Activated T-cell treated with anti-CD3 and anti-CD28 coated beads, Interleukin-2, amount 50 U/mL, for 24 hours (primary cell): Measurements from ENCODE around the gene TNP2.

Experiments
- DNase-seq: peaks from one replicate; pipeline ENCODE4 v3.0.0-alpha.2; 2020
- H3K27ac Mint-ChIP-seq: 2 replicates; pipeline ENCODE4 v1.8.0; 2020; ENCODE audit warnings: mild to moderate bottlenecking, mixed read lengths
- H3K27me3 Mint-ChIP-seq: 2 replicates; pipeline ENCODE4 v1.8.0; 2020; ENCODE audit warnings: mixed read lengths
- H3K36me3 Mint-ChIP-seq: 2 replicates; pipeline ENCODE4 v1.8.0; 2020; ENCODE audit warnings: low read depth, mixed read lengths
- H3K4me1 Mint-ChIP-seq: 2 replicates; pipeline ENCODE4 v1.8.0; 2020; ENCODE audit warnings: low read depth, mixed read lengths
- H3K4me3 Mint-ChIP-seq: 2 replicates; pipeline ENCODE4 v1.8.0; 2020; ENCODE audit warnings: mild to moderate bottlenecking, moderate library complexity, mixed read lengths
- H3K9me3 Mint-ChIP-seq: 2 replicates; pipeline ENCODE4 v1.8.0; 2020; ENCODE audit warnings: mixed read lengths

Gene TNP2

DNA sequence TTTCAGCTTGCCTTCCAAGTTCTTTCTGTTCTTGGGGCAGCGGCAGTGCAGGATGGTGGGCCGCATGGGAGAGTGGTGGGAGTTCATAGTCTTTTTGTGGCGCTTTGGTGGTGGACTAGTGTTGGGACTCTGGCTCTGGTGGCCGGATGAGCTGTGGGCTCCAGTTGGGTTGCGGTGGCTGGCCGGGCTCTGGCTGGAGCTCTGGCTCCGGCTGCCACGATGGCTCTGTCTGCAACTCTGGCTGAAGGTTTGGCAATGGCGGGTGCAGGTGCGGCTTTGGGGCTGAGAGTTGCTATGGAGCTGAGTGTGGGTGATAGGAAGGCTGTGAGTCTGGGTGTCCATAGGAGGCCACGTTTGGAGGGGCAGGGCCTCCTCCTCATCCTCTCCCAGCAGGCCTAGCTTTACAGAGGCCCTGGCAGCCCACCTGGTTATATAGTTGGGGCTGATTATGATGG is at the start of gene TNP2:
TSS of gene TNP2 (minus strand) at position 405 of the 455 bp plus-strand sequence. CDS start at position 342, 63 bp downstream.
- Mint-ChIP-seq H3K36me3 (no peaks in the 10 kb centered on the region), H3K9me3 (no peaks in the 10 kb centered on the region), H3K27ac (no peak within 1 kb of the TSS), H3K4me1 (peaks cover 15% of the 10 kb centered on the region), H3K27me3 (no peaks in the 10 kb centered on the region), H3K4me3 (no peak within 1 kb of the TSS)
- no peak for DNase-seq

DNA sequence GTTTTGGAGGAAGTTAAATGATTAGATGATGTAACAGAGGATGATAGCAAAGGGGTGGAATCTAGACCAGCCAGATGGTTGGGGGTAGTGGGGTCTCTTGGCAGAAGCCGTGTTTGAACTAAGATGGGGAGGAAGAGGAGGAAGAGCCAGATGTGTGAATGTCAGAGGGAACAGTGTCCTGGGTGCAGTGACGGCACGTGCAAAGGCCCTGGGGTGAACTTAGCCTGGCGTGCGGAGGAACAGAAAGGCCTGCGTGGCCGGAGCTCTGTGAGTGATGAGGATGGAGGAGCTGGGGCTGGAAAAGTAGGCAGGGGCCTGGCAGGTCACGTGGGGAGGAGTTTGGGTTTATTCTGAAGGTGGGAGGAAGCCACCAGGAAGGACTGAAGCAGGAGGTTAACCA is 49.7 kb upstream of the TNP2 start:
- Mint-ChIP-seq H3K27me3 (no peaks in the 10 kb centered on the region), H3K36me3 (no peaks in the 10 kb centered on the region), H3K4me1 (peaks cover 1% of the 10 kb centered on the region), H3K9me3 (no peaks in the 10 kb centered on the region), H3K27ac (no peak overlapping the region), H3K4me3 (no peak overlapping the region)
- DNase-seq: no peak

DNA sequence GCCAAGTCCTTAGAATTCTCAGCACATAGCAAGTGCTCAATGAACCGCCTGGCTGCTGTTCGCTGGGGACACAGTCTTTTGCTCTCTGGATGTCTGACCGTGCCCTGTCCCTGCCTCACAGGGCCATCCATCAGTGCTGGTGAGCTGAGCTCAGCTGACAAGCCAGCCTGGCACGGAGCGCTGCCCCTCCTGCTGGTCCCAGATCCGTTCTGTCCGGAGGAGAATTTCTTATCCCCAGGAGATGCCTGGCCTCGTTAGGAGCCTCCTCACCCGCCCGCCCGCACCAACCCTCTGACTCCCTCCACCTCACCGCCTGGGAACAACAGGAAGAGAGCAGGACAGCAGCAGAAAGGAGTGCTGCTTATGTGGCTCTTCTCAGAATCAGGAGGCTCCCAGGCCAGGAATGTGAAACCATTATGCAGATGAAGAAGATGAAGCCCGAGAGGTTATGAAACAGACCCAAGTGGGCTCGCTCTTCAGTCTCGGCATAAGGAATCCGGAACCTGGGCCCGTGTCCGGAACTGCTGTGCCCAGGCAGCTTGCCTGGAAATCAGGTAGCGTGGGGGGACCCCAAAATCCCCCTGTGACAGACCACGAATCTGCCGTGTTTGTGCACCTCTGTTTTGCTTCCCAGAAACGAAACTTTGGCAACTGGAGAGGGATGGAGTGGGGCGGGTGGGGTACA is 47.3 kb upstream of the TNP2 start:
- Mint-ChIP-seq H3K4me3 (no peak overlapping the region), H3K4me1 (peaks cover 24% of the 10 kb centered on the region), H3K27me3 (no peaks in the 10 kb centered on the region), H3K9me3 (no peaks in the 10 kb centered on the region), H3K27ac (no peak overlapping the region), H3K36me3 (no peaks in the 10 kb centered on the region)
- DNase-seq: no peak

DNA sequence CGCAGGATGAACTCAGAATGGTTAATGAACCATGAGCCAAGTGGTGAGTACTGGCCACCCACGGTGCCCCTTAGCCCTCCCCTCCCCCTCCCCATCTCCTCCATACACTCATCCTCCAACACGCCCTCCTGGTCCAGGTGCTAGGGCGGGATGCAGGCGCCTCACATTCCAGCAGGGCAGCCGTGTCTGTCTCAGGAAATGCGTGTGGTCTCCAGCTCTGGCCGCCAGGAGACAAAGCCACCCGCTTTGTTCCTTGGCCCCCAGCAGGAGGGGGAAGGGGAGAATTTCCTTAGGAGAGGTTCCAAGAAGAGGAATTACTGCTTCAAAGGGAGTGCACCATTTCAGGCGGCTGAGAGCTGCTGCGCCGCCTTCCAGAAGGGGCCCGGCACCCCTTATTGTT is 46.4 kb upstream of the TNP2 start:
- H3K9me3 Mint-ChIP-seq: no peaks in the 10 kb centered on the region
- DNase-seq: no peak
- H3K27ac Mint-ChIP-seq: no peak overlapping the region
- no peak overlapping the region for H3K4me3 Mint-ChIP-seq
- H3K27me3 Mint-ChIP-seq: no peaks in the 10 kb centered on the region
- no peaks in the 10 kb centered on the region for H3K36me3 Mint-ChIP-seq
- peaks cover 33% of the 10 kb centered on the region for H3K4me1 Mint-ChIP-seq

DNA sequence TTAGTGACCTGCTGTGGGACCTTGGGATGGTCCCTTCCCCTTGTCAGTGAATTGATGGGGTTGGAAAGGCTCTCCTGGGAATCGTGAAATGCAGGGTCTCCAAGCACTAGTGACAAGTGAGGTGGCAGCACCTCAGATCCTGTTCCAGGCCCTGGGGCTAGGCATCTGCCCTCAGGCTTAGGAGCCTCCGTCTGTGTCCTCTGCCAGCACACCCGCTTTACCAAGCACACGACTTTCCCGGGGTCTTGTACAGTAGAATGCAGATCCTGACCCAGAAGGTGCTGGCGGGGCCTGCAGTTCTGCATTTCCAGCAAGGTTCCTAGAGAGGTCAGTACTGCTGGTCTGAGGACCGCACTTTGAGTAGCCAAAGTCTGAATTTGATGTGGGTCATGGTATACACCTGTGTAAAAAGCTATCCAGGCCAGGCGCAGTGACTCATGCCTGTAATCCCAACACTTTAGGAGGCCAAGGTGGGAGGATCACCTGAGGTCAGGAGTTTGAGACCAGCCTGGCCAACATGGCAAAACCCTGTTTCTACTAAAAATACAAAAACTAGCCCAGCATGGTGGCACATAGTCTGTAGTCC is 45.3 kb upstream of the TNP2 start:
- peaks cover 41% of the 10 kb centered on the region for H3K4me1 Mint-ChIP-seq
- H3K36me3 Mint-ChIP-seq: no peaks in the 10 kb centered on the region
- H3K27me3 Mint-ChIP-seq: no peaks in the 10 kb centered on the region
- no peak for DNase-seq
- H3K9me3 Mint-ChIP-seq: no peaks in the 10 kb centered on the region
- no peak overlapping the region for H3K27ac Mint-ChIP-seq
- no peak overlapping the region for H3K4me3 Mint-ChIP-seq

DNA sequence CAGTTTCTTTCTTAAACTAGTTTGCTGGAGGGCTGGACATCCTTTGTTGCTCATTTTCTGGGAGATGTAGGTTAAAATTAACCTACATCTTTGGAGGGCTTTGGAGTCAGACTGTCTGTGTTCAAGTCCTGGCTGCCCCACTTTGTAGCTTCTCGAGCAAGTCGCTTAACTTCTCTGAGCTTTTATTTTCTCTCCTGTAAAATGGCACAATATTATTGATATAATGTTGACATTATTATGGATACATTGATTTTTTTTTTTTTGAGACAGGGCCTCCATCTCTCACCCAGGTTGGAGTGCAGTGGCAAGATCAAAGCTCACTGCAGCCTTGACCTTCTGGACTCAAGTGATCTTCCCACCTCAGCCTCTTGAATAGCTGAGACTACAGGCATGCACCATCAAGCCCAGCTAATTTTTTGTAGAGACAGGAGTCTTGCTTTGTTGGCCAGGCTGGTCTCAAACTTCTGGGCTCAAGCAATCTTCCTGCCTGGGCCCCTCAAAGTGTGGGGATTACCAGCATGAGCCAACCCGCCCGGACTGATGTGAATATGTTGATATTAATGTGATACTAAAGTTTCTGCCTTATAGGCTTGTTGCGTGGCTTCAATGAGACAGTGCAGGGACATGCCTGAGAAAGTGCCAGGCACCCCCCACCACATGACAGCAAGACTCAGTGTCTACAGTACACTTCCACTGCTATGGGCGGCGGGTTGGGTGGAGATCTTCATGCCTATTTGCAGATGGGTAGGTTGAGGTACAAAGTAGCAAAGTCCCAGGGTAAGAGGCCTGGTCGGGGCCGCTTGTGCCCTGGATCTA is 44.6 kb upstream of the TNP2 start:
- no peaks in the 10 kb centered on the region for H3K36me3 Mint-ChIP-seq
- H3K4me3 Mint-ChIP-seq: no peak overlapping the region
- no peak for DNase-seq
- H3K9me3 Mint-ChIP-seq: no peaks in the 10 kb centered on the region
- no peaks in the 10 kb centered on the region for H3K27me3 Mint-ChIP-seq
- peaks cover 46% of the 10 kb centered on the region for H3K4me1 Mint-ChIP-seq
- H3K27ac Mint-ChIP-seq: peak overlapping the region; percentile 23

DNA sequence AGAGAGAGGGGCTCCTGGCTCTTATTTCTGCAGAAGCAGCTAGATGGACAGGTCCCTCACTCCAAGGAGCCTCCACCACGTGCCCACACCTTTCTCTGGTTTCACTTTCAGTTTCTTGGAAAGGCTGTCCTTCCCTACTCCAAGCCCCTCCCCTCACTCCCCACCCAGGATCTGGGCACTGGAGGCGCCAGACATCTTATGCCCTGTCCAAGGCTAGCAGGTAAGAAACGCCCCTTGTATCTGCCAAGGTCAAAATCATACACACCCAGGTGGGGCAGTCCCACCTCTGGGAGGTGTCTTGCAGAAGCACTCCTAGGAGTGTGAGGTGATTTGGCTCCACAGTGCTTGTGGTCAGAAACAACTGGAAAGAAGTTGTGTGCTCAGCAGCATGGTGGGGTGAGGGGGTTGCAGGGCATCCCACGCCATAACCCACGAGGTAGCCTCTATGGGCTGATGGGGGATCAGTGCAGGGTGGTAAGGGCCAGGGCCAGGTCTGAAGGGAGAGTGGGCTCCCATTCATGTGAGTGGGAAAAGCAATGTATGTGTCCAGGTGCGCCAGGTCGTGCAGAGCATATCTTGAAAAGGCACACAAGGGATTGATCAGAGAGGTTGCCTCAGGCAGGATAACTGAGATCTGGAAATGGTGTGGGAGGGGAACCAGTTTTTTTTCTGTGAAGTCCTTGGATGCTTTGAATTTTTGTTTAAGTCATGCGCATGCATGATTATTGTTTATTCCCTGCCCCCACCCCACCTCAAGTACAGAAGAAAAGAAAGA is 43.8 kb upstream of the TNP2 start:
- H3K9me3 Mint-ChIP-seq: no peaks in the 10 kb centered on the region
- H3K4me3 Mint-ChIP-seq: no peak overlapping the region
- H3K27me3 Mint-ChIP-seq: no peaks in the 10 kb centered on the region
- H3K36me3 Mint-ChIP-seq: no peaks in the 10 kb centered on the region
- no peak for DNase-seq
- H3K27ac Mint-ChIP-seq: peak overlapping the region; percentile 50
- H3K4me1 Mint-ChIP-seq: peaks cover 50% of the 10 kb centered on the region

DNA sequence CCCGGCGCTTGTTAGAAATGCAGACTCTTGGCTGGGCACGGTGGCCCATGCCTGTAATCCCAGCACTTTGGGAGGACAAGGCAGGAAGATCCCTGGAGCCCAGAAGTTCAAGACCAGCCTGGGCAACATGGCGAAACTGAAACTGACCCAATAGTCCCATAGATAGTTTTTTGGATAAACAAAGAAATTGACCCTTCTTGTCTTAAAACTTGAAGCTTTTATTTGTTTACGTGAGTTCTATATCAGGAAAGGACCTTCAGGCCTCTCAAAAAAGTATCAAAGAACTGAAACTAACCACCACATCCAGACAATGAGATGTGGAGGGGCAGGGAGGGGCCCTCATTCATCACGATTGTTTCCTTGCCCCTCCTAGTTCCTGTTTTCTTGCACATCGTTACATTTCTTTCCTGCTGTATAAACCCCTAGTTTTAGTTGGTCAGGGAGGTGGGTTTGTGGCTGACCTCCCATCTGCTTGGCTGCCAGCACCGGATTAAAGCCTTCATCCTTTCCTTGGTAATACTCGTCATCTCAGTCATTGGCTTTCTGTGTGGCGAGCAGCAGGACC is 42.0 kb upstream of the TNP2 start:
- Mint-ChIP-seq H3K27me3 (no peaks in the 10 kb centered on the region), H3K27ac (peak overlapping the region; percentile 76), H3K4me1 (peaks cover 55% of the 10 kb centered on the region), H3K4me3 (peak overlapping the region; percentile 25), H3K9me3 (no peaks in the 10 kb centered on the region), H3K36me3 (no peaks in the 10 kb centered on the region)
- no peak for DNase-seq

DNA sequence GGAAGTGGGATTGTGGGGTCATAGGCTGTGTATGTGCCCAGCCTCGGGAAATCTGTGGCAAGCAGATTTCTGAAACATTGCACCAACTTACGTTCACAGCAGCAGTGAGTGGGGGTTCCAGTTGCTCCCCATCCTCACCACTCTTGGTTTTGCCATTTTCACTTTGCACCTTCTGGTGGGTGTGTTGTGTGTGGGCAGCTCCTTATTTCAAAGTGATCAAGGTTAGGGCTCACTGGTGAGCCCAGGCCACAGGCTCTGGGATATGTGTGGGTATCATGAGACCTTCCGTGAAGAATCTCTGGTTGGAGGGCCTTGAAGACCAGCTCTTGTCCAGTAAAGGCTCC is 41.5 kb upstream of the TNP2 start:
- no peaks in the 10 kb centered on the region for H3K27me3 Mint-ChIP-seq
- no peaks in the 10 kb centered on the region for H3K9me3 Mint-ChIP-seq
- H3K27ac Mint-ChIP-seq: peak overlapping the region; percentile 76
- H3K4me1 Mint-ChIP-seq: peaks cover 55% of the 10 kb centered on the region
- DNase-seq: no peak
- no peak overlapping the region for H3K4me3 Mint-ChIP-seq
- no peaks in the 10 kb centered on the region for H3K36me3 Mint-ChIP-seq

DNA sequence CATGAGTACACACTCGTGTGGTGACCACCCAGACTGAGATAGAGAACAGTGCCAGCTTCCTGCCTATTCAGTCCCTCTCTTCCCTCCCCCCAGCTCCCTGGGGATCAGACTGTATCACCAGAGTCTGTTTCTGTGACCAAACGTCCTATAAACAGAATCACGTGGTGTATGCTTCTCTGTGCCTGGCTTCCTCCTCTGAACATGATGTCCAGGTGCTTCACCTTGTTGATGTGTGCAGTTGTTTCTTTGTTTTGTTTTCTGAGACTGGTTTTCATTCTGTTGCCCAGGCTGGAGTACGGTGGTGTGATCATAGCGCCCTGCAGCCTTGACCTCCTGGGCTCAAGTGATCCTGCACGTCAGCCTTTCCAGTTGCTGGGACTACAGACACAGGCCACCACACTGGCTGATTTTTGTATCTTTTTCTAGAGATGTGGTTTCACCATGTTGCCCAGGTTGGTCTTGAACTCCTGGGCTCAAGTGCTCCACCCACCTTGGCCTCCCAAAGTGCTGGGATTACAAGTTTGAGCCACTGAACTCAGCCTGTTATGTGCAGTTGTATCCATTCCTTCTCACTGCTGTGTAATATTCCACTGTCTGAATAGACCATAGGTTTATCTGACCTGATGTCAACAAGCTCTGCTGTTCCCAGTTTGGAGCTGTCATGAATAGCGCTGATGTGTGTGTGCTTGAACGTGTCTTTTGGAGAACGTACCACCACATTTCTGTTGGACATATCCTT is 40.9 kb upstream of the TNP2 start:
- H3K36me3 Mint-ChIP-seq: no peaks in the 10 kb centered on the region
- DNase-seq: no peak
- H3K27me3 Mint-ChIP-seq: no peaks in the 10 kb centered on the region
- no peak overlapping the region for H3K4me3 Mint-ChIP-seq
- H3K9me3 Mint-ChIP-seq: no peaks in the 10 kb centered on the region
- H3K27ac Mint-ChIP-seq: no peak overlapping the region
- peaks cover 55% of the 10 kb centered on the region for H3K4me1 Mint-ChIP-seq

DNA sequence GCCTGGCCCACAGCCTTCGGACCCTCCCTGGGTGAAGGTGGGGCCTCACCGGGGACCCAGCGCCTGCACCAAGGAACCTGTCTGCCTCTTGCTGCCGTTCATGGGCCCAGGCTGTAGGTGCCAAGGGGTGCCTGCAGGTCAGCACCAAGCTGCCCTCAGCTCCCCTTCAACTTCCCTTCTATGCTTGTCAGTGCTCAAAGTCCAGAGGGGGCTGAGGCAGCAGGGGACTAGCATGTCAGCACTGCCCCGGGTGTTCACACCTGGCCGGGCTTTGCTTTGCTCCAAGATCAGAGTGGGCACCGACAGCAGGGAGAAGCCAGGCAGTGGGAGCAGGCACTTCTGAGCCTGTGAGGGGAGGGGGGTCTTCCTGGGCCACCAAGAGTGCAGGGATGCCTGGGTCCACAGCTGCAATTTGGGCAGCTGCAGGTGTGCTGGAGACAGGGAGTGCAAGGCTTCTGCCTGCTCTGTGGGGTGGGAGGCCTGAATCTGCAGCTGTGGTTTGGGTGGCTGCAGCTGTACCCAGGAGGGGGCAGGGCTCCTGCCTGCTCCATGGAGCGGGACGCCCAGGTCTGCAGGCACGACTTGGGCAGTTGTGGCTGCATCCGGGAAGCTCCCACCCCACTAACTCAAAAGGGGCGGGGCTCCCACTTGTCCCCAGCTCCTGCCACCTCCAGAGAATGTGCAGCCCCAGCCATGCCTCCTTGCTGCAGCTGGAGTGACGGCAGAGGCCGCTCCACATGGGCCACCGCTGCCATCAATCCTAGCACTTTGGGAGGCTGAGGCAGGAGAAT is 39.6 kb upstream of the TNP2 start:
- H3K4me3 Mint-ChIP-seq: no peak overlapping the region
- H3K27me3 Mint-ChIP-seq: no peaks in the 10 kb centered on the region
- no peak overlapping the region for H3K27ac Mint-ChIP-seq
- peaks cover 53% of the 10 kb centered on the region for H3K4me1 Mint-ChIP-seq
- H3K36me3 Mint-ChIP-seq: no peaks in the 10 kb centered on the region
- no peaks in the 10 kb centered on the region for H3K9me3 Mint-ChIP-seq
- no peak for DNase-seq

DNA sequence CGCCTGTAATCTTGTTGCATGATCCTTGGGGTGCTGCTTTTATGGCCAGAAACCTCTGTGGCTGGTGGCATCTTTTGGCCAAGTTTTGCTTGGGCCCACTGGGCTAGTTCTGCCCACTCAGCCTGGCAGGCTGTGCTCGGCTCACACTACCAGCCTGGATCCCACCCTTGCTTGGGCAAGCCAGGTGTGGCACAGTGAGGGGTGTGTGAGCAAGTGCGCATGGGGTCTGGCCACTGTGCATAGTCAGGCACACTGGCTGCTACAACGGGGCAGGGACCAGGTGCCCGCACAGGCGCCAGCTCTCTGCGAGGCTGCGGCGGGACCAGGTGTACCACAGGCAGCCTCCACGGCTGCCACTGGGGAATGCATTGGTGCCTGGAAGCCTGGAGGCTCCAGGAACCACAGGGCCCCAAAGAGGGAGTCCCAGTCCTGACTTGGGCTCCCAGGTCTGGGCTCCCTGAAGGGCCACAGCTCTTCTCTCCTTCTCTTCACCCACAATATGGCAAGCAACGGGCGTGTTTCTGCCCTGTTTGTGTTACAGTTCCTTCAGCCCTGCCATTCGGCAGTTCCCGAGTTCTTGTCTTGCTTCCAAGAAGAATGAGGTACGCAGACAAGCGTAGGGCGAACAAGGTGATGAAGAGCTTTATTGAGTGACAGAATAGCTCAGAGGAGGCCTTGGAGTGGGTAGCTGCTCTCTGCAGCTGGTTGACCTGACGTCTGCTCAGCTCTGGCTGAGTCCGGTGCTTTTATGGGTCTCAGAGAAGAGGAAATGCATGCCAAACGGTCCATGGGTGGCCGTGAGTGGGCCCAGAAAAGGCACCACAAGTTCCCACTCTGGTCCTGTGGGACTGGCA is 38.7 kb upstream of the TNP2 start:
- H3K27me3 Mint-ChIP-seq: no peaks in the 10 kb centered on the region
- no peak overlapping the region for H3K4me3 Mint-ChIP-seq
- peaks cover 44% of the 10 kb centered on the region for H3K4me1 Mint-ChIP-seq
- no peak for DNase-seq
- no peaks in the 10 kb centered on the region for H3K36me3 Mint-ChIP-seq
- no peak overlapping the region for H3K27ac Mint-ChIP-seq
- no peaks in the 10 kb centered on the region for H3K9me3 Mint-ChIP-seq
